Measurements from ENCODE around the gene UBQLN4. TPM values are rescaled to one million over a fixed set of nuclear protein-coding genes. Genes with fewer than 3 reads are reported as not detected.

UBQLN4 gene
- total and polyA plus RNA-seq, 4 donors, result 7.4 to 17.8 (median 11.3) TPM

- TF ChIP-seq HNF4A (conservative IDR thresholded peaks at IDR 0.05) (no peak), EGR1 (IDR thresholded peaks at IDR 0.05; ENCODE audit: low read depth in 2 of 2) (no peak), MAX (IDR thresholded peaks at IDR 0.05) (no peak), FOXA2 (IDR thresholded peaks at IDR 0.05) (no peak), ZBTB33 (IDR thresholded peaks at IDR 0.05) (no peak), TAF1 (conservative IDR thresholded peaks at IDR 0.05) (no peak), JUND (IDR thresholded peaks at IDR 0.05) (no peak), ATF3 (IDR thresholded peaks at IDR 0.05) (no peak), FOXA1 (IDR thresholded peaks at IDR 0.05) (no peak), NR2F2 (IDR thresholded peaks at IDR 0.05) (no peak), RAD21 (IDR thresholded peaks at IDR 0.05) (no peak), GABPA (IDR thresholded peaks at IDR 0.05 in 1 of 2, conservative IDR thresholded peaks at IDR 0.05 in 1 of 2) (no peak), HNF4G (IDR thresholded peaks at IDR 0.05) (no peak), CTCF (IDR thresholded peaks at IDR 0.05; ENCODE audit: low read depth, low read length, missing input control) (no peak), REST (IDR thresholded peaks at IDR 0.05) (no peak), SP1 (IDR thresholded peaks at IDR 0.05) (no peak)
- no peak for DNase-seq (ENCODE audit: low spot score)
- Histone ChIP-seq H3K4me1 (ENCODE audit: control insufficient read depth in 4 of 4, insufficient read depth in 4 of 4, low read length in 3 of 4) (peaks cover 0 to 14% (median 9%) of the 10 kb centered on the region in 4 donors), H3K27me3 (ENCODE audit: control insufficient read depth in 4 of 4, insufficient read depth in 4 of 4, low read length in 3 of 4) (no peaks in the 10 kb centered on the region), H3K9me3 (ENCODE audit: control insufficient read depth in 4 of 4, low read length in 3 of 4) (no peaks in the 10 kb centered on the region), H3K9ac (ENCODE audit: low read depth in 1 of 2, low read length in 2 of 2) (no peak overlapping the region), H3K4me3 (ENCODE audit: low read depth in 1 of 3, low read length in 3 of 3) (no peak overlapping the region), H3K36me3 (ENCODE audit: control insufficient read depth in 4 of 4, insufficient read depth in 3 of 4, low read depth in 1 of 4, low read length in 3 of 4) (peaks cover 5 to 10% (median 8%) of the 10 kb centered on the region in 4 donors), H3K27ac (ENCODE audit: low read depth in 1 of 2, low read length in 2 of 2) (no peak overlapping the region)
- 65% methylated on average over 2 of the region's 2 CpGs for WGBS
Observed at GRCh38 chr1:156003923-156004188, 49.7 kb downstream of the UBQLN4 start.

Data from liver (tissue), 9 donors.